Astrocyte of the hippocampus (primary cell): ENCODE measurements around the gene SAYSD1.

ENCODE experiments used
- DNase-seq: peaks from one replicate; pipeline ENCODE4 v3.0.0; 2011; ENCODE audit warnings: low read depth, low spot score

The SAYSD1 gene

DNA sequence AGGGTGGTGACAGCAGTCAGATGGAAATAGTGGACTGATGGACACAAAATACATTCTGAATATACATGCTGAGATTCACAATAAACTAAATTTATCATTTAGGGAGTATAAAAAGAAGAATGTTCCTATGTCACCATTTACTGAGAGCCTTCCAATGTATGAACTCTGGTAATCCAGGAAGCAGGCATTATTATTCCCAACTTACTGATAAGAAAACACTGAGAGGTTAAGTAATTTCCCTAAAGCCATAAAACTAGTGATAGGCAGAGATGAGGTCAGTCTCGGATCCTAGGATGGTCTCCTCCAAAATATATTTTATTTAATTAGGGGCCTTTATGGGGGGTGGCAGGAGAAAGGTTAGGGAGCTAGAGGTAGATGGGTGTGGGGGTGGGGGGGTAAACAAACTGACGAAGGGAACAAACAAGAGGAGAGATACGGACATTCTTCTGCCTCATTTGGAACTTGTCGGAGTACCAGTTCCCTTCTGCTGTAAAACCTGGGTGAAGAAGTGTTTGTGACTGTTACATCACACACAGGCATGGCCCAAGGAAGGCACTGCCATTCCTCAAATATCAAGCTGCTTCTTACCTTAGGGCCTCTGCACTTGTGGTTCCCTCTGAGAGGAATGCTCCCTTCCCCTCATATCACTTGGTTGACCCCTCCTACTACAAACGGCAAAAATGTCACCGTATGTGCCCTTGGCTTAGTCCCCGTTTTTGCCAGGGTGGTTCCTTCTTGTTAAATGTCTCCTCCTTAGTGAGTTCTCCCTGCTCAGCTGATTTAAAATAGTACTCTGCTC lies 6.7 kb downstream of the SAYSD1 start:
- DNase-seq: no peak

DNA sequence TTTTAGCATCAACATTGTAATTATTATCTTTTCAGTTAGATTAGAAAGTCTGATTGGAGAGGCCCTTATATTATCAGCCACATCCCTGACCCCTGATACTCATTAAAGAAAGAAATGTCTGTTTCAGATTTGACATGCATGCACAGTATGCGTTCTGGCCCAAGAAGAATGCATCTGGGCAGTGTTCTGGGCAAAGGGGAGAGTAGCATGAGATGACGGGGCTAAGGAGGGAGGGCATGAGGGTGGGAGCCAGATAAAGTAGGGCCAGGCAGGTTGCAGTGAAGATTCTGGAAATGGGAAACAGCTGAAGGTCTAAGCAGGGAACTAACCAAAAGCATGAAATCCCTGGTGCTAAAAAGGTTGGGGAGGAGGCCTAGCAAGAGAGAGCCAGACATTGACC lies 7.3 kb downstream of the SAYSD1 start:
- DNase-seq: no peak

DNA sequence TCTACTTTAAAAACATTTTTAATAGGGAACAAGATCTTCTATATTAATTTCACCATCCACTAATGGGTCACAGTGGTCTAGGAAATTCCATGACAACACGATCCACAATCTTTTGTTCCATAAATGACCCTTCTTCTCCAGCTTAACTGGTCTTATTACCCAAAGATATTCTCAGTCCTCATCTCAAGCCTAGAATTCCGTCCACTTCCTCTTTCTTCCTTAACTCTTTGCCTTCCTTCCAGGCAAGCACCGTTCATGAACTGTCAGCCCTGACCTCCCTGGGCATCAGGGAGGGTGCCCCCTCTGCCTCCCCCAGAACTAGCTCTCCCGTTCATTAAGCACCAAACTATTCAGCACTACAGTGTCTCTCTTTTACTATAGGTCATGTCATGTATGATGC lies 8.0 kb downstream of the SAYSD1 start:
- no peak for DNase-seq

DNA sequence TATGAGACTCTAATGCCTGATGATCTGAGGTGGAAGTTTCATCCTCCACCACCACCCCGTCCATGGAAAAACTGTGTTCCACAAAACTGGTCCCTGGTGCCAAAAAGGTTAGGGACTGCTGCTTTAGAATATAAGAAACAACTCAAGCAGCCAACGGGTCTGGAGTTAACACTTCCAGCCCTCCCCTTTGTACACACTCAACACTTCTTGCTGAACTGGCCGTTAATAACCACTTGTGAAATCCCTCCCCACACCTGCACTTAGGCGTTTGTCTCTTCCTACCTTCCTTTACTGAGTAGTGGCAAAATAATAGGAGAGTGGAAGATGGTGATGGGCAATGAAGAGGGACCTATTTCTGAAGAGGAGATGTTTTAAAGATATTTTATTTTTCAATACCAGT lies 10.5 kb downstream of the SAYSD1 start:
- DNase-seq: no peak

DNA sequence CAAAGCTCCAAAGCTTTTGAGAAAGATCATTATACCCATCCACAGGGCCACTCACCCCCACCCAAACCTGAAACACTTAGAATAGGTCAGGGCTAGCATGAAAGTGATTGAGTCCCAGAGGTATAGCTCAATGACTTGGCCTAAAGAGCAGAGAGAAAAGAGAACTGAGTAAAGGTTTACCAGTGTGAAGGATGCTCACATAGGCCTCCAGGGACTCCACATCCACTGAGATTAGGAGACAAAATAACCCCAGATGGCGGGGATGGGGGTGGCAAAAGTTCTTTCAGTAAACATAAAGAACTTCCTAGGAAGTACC lies 12.2 kb downstream of the SAYSD1 start:
- DNase-seq: no peak

DNA sequence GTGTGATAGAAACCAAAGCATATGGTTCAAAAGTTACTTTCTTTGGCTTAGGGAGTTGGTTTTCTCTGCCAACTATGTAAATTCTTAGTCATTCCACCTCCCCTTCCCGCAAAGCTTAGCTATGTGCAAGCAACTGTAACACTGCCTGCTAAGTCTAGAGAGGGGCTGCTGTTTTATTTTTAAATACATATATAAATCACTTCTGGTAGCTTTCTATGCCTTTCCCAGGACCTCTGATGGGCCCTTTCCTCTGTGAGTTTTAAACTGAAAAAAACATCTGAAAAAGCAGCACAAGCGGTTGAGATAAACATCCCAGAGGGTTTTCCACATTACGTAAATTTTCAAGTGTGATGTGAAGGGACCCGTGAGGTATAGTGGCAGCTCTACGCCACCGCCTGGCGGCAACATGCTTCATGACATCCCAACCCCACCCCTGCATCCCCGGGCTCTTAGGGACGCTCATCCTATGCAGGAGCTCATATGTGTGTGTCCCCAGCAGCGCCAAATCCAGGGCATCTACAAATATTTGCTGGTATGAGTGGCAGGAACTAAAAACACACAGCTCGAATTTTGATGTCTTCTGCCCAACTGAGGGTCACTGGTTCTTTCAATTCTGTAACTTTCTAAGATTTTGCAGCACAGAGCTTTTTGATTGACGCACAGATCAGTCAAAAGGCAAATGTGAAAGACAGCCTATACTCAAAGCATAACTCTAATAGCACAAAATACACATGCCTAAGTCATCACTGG lies 12.7 kb downstream of the SAYSD1 start:
- peak; percentile 50 for DNase-seq

DNA sequence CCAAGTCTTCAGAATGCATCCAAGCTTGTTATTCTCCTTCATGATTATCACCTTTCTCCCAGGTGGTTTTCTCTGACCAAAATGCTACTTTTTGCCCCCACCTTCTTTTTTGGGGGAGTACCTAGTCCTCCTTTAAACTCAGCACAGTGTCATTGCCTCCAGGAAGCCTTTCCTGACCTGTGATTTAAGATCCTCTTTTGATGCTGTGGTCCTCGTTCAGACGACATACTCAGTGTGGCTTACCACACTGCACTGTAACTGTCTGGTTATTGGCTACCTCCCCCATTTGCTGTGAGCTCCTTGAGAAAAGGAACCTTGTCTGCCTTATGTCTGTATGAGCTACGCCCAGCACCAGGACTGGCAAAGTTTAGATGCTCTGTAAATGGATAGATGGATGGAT lies 14.6 kb downstream of the SAYSD1 start:
- DNase-seq: no peak

DNA sequence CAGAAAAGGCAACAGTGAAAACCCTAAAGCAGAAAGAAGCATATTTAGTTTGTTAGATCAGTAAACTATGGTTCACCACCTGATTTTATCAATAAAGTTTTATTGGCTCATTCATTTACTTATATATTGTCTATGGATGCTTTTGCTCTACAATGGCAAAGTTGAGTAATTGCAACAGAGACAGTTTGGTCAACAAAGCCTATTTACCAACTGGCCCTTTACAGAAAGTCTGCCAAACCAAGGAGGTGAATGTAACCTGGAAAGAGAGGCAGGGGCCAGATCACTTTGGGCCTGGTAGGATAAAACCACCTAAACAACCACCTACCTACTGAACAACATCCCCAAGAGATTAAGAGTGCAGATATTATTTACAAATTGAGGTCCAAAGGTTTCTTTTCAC lies 19.4 kb downstream of the SAYSD1 start:
- DNase-seq: no peak

DNA sequence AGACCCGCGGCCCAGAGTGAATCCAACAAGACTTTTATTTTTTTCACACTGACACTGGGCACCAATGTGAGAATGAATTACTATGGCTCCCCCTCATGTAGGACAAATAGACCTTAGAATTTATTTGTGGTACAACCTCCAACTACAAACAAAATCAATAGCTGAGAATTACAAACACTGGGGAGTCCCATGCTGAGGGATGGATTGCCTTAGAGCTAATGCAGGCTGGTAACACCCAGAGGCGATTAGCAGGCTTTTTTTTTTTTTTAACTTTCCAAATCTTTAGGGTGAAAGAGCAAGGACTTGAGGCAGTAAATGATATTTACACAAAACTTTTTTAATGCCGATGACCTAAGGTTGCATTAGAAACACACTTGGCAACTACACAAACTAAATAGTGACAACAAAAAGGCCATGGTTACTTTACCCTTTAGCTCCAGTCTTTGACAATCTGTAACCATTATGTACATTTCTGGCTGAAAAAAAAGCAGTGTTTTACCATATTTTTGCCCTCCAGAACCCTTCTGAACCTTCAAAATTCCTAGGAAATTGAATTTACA lies 21.8 kb downstream of the SAYSD1 start:
- no peak for DNase-seq

DNA sequence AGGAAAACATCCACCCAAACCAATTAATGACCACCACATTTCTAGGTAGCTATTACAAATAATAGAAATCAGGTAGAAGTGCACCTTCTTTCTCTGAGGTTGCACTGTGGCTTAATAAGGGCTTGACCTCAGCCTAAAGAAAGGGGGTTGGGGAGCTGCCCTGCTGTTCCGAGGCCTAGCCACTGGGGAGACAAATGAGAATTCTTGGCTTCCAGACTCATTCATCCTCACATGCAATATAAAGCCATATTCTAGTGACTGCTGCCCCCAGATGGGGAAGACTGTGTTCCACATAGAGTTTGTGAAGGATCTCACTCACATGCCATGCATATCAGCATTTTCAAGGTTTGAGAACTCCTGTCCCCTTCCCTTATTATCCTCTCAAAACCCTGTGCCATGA lies 22.9 kb downstream of the SAYSD1 start:
- DNase-seq: no peak

DNA sequence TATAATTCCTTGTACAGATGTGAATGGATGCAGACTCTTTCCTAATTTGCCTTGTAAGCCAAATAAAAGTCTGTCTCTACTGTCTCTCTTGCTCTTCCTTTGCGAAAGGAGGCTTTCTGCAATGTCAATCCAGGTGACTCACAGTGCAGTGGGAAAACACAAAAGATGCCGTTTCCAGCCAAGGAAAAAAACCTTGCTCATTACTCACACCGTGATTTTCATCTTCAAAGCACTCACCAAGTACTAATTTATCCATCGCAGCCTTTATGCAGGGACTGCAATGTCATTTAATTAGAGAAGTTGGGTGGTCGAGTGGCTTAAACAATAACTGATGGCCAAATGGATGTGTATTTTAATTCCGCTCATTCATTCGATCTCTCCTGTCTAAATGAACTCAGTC lies 23.8 kb downstream of the SAYSD1 start:
- no peak for DNase-seq

DNA sequence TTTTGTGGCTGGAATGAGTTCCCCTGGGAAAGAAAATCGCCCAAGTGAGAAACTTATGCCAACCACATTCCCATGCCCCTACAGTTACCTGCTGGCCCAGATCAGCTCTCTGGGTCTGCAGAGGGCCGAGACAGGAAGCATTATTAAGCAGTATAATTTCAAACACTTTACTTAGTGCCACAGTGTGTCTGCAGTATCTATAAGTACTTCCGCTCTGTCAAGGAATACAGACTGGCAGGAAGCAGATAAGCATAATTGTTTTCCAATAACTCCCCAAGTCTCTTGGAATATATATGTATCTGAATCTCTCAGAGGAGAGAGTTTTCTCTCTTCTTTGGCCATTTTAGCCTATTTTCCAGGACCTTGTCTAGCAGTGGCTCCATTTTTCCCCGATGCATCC lies 24.9 kb downstream of the SAYSD1 start:
- no peak for DNase-seq

DNA sequence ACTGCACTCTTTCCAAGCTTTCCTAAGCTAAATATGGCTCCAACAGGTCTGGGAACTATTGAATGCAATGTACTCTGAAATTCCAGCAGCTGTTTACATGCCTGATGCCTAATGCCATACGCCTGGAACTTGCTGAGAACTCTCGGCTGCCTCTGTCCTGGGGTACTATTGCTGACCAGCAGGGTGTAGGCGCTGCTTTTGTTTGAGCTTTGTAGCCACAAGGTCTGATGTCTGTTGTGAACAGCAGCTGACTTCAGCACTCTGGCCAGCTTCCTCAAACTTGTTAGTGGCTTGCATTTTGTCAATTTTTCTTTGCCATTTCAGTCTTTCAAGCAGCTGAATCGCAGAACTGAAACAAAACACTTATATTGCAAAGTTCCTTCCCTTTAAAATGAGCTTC lies 26.7 kb downstream of the SAYSD1 start:
- peak; percentile 85 for DNase-seq

DNA sequence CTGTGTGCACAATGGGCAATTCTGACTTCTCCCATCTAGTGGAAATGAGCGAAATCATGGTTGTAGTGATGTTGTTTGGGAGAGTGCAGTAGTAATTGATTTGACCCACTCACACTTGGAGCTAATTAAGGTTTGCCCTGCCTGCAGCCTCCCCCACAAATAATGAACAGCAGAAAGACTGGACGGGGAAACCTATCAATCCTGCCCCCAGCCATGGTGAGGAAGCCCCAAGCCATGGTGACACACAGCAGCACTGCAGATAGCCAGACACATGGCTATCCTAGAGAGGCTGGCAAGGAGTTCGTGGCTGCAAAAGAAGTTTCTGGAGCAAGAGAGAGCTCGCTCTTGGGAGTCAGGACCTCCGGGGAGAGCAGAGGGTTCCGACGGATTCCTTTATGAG lies 27.8 kb downstream of the SAYSD1 start:
- no peak for DNase-seq

DNA sequence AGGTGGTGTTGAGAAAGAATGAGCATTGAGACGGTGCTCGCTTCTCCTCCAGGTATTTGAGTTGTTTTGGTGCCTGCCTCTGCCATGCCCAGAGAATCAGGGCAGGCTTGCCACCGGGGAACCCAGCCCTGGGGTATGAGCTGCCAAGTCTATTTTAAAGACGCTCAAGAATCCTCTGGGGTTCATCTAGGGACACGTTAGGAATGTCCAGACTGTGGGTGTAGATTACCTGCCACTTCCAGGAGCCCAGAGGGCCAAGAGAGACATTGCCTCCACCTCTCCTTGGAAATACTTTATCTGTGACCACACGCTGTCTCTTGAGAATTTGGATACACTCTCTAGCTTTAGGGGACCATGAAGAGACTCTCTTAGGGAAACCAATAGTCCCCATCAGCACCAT lies 28.3 kb downstream of the SAYSD1 start:
- no peak for DNase-seq

DNA sequence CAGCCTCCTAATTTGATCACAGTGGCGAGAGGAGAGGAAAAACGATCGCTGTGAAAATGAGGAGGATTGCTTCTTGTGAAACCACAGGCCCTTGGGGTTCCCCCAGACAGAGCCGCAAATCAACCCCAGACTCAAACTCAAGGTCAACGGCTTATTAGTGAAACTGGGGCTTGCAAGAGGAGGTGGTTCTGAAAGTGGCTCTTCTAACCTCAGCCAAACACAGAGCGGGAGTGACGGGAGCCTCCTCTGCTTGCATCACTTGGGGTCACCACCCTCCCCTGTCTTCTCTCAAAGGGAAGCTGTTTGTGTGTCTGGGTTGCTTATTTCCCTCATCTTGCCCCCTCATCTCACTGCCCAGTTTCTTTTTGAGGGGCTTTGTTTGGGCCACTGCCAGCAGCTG lies 28.7 kb downstream of the SAYSD1 start:
- DNase-seq: no peak

DNA sequence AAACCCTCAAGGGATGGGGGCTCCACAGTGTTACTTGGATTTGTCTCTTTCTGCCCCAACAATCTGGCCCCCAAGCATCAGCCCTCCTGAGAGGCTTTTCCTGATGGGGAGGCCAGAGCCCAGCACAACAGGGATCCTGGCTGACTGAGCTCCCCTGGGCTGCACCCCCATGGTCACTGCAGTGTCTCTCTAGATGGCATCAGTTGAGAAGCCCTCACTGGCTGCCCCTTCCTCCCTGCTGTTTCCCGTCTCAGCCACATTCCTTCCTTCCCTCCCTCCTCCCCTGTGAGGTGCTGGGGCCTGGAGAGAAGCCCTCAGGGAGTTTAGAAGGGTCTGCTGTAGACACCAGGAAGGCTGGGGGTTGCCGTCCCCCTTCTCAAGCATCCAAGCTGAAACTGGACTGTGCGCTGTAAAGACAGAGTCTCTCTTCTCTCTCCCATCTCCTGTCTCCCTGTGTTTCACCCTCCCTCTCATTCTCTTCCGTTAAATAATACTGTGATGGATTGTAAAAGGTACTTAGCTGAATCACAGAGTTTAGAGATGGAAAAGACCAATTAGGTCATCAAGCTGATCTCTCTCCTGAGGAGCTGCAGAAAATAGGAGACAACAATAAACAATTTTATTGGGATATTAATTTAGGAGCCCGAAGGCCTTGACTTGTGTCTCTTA lies 29.7 kb downstream of the SAYSD1 start:
- DNase-seq: no peak

DNA sequence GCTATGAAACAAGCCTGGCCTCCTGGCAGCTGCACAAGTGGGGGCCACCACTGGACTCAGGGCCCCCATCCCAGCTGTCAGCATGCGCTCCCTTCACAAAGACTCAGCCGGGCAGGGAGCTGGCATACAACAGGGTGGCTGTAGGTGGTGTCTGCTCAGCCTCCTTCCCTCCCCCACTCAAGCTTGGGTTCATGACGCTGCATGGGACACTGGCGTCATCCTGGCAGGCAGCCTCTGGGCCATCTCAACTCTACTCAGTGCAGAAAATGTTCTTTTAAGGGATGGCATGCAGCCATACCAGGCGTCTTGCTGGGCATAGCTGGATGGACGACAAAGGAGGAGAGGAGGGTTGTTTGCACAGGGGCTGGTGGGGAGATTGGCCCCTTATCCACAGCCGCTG lies 30.5 kb downstream of the SAYSD1 start:
- no peak for DNase-seq

DNA sequence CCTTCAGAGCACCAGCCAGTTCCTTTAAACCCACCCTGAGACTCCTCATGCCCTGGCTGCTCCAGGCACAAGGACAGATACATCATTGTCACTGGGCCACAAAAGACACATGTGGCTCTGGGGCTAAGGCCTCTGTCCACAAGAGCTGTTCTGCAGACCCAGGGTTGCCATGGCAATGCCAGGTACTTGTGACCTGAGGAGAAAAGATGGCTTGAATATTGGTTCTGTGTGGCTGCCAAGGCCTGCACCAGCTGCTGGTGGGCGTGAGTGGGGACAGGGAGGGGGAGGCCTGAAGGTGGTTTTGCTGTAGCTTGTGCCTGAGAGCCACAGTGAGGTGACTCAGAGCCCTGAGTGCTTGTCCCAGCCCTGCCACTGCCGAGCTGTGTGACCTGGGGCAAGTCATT lies 31.8 kb downstream of the SAYSD1 start:
- no peak for DNase-seq

DNA sequence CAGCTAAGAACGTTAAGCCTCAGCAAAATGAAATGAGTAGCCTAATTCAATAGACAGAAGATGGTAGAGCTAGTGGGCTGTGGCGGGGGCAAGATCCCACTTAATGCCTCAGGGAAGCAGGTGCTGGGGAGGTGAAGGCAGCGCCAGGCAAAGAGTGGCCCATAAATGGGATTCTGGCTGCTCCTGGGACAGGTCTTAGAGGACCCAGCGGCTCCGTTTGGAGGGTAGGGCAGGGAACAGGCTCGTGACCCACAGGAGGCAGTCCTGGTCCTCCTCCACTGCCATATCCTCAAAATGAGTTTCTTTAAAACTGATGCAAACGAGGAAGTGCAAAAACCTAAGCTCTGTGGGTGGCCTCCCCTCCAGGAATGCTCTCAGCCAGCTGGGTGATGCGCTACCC lies 32.7 kb downstream of the SAYSD1 start:
- DNase-seq: no peak

DNA sequence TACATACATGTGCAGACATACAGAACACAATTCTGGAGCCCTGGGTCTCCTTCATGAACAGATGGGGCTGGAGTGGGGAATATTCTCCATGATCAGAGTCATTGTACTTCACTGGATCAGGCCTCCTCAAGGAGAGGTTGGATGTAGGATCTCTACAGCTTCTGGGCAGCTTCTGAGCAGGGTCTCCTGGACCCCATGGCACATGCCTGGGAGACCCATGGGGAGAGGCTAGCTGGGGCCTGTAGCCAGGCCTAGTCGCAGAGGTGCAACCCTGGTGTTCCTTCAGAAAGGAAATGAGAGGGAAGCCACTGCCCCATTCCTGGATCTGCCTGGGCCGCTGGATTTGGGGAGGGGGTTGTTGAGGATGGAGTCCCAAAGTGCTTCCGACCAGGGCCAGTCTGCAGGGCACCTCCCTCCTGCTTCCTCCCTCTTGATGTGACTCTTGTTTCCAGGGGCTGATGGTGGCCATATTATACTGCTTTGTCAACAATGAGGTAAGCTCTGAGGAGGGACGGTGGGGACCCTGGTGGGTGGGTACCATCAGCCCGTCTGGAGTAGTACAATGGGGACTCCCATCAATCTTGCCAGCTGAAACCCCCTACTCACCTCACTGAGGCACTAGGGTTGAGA lies 34.6 kb downstream of the SAYSD1 start:
- no peak for DNase-seq
